Coronary artery (tissue), 2 donors: ENCODE results near the gene NTRK3.
"Not testable (repeated sequence)": the region's sequence is repeated elsewhere in the genome, so short reads cannot be mapped to it uniquely, and the experiment has no call there.

Source experiments
- DNase-seq: peaks from one replicate; pipeline ENCODE4 v3.0.0-alpha.2; 2017; ENCODE audit warnings: low spot score
- H3K27ac ChIP-seq, 2 donors: fragments of 200-600 bp; sonication (generic); one replicate each; pipeline ENCODE4 v1.5.1; 2016 to 2019
- H3K4me3 ChIP-seq: fragments of 200-600 bp; sonication (generic); 2 replicates; pipeline ENCODE4 v1.5.1; 2016; ENCODE audit warnings: mild to moderate bottlenecking, moderate library complexity
- TF ChIP-seq, protein P1 (sequence below): fragments of 200-600 bp; sonication (generic); IDR thresholded peaks from one replicate; pipeline ENCODE4 v1.5.1; 2019; ENCODE audit warnings: antibody characterized with exemption

NTRK3 gene

DNA sequence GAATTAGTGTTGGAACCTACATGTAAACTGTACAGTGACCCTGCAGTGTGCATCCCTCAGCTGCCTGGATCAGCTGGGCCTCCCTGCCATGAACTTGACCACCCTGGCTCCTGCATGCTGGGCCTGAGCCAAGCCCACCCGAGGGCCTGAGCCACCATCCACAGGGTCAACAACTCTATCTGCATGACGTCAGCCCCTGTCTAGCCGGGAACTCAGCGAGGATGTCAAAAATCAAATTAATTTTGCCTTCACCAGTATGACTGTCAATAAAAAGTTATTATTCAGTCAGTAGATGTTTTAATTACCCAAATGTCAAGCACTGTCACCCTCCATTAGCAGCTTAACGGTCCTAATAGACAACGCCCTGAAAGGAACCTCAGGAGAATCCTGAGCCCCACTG is 181.4 kb downstream of the NTRK3 start:
- DNase-seq, result no peak

DNA sequence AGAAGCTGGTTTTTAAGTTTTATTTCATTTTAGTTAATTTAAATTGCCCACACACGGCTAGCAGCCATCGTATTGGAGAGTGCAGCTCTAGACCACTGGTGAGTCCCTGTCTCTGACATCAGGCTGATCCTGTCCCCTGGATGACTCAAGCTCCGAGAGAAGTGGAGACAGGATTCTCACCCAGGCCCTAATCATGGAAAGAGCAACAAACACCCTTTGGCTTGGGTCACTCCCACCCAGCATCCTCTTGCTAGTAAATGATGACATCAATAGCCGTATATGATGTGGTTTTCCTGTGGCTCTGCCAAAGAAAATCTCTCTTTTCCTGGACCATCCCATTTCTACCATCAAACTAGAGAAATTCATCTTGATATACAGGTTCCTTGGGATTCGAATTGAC is 182.2 kb downstream of the NTRK3 start:
- Histone ChIP-seq H3K4me3 (no peak overlapping the region), H3K27ac (no peak overlapping the region)
- TF ChIP-seq, protein P1, sequence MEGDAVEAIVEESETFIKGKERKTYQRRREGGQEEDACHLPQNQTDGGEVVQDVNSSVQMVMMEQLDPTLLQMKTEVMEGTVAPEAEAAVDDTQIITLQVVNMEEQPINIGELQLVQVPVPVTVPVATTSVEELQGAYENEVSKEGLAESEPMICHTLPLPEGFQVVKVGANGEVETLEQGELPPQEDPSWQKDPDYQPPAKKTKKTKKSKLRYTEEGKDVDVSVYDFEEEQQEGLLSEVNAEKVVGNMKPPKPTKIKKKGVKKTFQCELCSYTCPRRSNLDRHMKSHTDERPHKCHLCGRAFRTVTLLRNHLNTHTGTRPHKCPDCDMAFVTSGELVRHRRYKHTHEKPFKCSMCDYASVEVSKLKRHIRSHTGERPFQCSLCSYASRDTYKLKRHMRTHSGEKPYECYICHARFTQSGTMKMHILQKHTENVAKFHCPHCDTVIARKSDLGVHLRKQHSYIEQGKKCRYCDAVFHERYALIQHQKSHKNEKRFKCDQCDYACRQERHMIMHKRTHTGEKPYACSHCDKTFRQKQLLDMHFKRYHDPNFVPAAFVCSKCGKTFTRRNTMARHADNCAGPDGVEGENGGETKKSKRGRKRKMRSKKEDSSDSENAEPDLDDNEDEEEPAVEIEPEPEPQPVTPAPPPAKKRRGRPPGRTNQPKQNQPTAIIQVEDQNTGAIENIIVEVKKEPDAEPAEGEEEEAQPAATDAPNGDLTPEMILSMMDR, result no peak
- no peak for DNase-seq

More for the DNA sequence above, 181.4 kb downstream of the NTRK3 start:
- TF ChIP-seq, protein P1, result no peak
- Histone ChIP-seq H3K27ac (no peak overlapping the region), H3K4me3 (no peak overlapping the region)

DNA sequence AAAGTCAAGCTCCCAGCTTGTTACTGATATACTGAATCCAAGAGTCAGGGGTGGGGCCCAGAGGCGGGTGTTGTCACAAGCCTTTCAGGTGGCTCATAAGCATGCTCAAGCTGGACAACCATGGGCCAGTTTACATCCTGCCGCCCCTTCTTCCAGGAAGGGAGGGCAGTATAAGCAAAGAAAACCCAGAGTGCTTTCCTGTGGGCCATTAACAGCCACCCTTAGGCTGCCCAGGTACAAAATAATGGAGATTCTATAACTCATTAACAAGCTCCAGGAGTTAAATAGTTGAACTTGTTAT is 183.2 kb downstream of the NTRK3 start:
- Histone ChIP-seq H3K27ac (no peak overlapping the region), H3K4me3 (no peak overlapping the region)
- DNase-seq, result no peak
- TF ChIP-seq, protein P1, result no peak

DNA sequence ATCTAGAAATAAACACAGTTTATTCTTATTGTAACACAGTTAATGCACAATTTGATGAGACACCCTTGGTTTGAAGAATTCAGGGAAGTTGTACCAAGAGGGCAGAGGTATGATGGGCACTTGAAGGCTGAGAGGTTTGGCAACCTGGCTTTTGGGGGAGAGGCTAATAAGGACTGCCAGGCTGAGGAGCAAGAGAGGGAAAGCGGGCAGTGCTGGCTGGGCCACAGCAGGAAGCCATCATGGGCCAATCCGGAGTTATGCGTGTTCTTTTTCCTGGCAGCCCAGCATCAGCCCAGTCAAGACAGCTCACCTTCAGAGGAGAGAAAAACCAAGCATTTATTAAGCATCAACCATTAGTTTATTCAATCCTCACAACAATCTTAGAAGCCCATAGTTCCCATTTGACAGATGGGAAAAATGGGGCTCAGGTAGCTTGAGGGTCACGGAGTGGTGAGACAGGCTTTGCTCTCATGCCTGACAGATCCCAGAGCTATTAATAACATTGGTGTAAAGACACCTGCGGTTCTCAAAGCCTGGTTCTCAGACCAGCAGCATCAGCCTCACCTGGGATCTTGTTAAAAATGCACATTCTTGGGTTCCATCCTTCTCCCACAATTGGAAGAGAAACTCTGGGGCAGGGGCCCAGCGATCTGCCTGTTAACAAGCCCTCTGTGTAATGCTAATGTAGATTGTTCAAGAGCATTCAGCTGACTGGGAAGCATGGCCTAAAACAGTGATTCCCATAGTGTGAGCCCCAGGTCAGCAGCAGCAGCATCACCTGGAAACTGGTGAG is 183.7 kb downstream of the NTRK3 start:
- no peak overlapping the region for H3K27ac ChIP-seq
- no peak for DNase-seq
- TF ChIP-seq, protein P1, result no peak
- no peak overlapping the region for H3K4me3 ChIP-seq

DNA sequence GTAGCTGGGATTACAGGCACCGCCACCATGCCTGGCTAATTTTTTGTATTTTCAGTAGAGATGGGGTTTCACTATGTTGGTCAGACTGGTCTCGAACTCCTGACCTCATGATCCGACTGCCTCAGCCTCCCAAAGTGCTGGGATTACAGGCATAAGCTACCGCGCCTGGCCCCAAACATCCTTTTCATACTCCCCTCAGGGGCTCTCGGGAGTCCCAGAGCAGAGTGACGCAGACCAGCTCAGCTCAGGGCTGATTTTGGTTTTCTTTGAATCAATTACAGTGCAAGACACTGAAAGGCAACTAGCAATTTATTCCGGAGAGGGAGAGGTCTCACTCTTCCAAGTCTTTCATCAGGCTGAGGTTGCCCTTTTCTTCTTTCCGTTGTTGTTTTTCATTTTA is 184.4 kb downstream of the NTRK3 start:
- DNase-seq, H3K27ac ChIP-seq, H3K4me3 ChIP-seq: not testable (repeated sequence)

DNA sequence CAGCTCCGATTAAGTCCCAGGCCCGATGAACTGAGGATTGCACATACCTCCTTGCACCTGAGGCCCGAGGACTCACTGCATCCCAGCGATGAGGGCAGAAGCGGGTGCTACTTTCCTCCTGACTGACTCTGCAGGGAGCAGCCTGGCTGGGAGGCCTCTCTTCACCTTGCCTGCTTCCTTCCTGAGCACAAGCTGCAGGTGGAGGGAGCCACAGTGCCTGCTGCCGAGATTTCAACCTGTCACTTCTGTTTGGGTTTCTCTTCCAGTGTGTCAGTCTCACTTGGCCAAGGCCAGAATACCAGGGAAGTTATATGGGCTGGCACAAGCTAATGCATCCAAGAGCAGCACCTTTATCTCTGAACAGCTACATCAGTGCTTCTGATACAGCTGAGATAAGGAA is 185.4 kb downstream of the NTRK3 start:
- Histone ChIP-seq H3K27ac (no peak overlapping the region), H3K4me3 (no peak overlapping the region)
- TF ChIP-seq, protein P1, result no peak
- DNase-seq, result no peak

DNA sequence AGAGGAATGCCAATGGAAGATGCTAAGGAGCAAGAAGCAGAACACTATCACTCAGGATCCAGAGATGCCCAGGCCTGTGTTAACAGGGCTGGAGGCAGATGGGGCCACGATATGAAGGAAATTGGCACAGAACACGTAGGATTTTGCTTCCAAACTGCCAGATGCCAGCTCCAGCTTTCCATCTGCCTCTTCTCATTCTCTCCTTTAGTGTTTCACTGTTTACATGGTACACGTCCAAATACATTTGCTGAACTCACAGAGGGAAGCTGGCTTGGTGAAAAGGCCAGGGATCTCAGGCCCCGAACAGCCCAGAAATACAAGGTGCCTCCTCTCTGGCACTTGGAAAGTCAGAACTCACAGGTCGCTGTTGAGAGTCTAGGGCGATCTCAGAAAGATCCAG is 187.0 kb downstream of the NTRK3 start:
- Histone ChIP-seq H3K4me3 (no peak overlapping the region), H3K27ac (no peak overlapping the region)
- TF ChIP-seq, protein P1, result no peak
- DNase-seq, result no peak
